Calu3 (cell line): Measurements from ENCODE around the gene EFS. TPM values are rescaled to one million over a fixed set of nuclear protein-coding genes. Genes with fewer than 3 reads are reported as not detected.

Experiments used
- BruUV-seq: library from RNA; stranded (reverse); fragments of 400-500 nt; replicated peaks from 2 replicates; lab custom pipeline; 2021; lab: Mats Ljungman, UMichigan
- CTCF ChIA-PET: fragments of 300-600 bp; sonication (Branson Sonifier 250); formaldehyde crosslinking; loops from one replicate; lab custom pipeline; 2022; ENCODE audit warnings: antibody characterized with exemption; lab: Charles Lee
- DNase-seq: peaks from one replicate; pipeline ENCODE4 v3.0.0; 2022
- H3K27ac Mint-ChIP-seq: one replicate; pipeline ENCODE4 v1.8.0; 2022; ENCODE audit warnings: mixed read lengths; ENCODE audit not compliant: unreplicated experiment
- H3K27me3 Mint-ChIP-seq: one replicate; pipeline ENCODE4 v1.8.0; 2022; ENCODE audit warnings: mixed read lengths; ENCODE audit not compliant: unreplicated experiment
- H3K36me3 Mint-ChIP-seq: one replicate; pipeline ENCODE4 v1.8.0; 2022; ENCODE audit warnings: mild to moderate bottlenecking, moderate library complexity, mixed read lengths; ENCODE audit not compliant: insufficient read depth, unreplicated experiment
- H3K4me1 Mint-ChIP-seq: one replicate; pipeline ENCODE4 v1.8.0; 2022; ENCODE audit warnings: mild to moderate bottlenecking, low read depth, mixed read lengths; ENCODE audit not compliant: unreplicated experiment
- H3K4me3 Mint-ChIP-seq: one replicate; pipeline ENCODE4 v1.8.0; 2022; ENCODE audit warnings: mild to moderate bottlenecking, low read depth, moderate library complexity, mixed read lengths; ENCODE audit not compliant: unreplicated experiment
- H3K9me3 Mint-ChIP-seq: one replicate; pipeline ENCODE4 v1.8.0; 2022; ENCODE audit warnings: low read depth, mixed read lengths; ENCODE audit not compliant: unreplicated experiment
- intact Hi-C: fragments of 100-400 bp; cut with micrococcal nuclease; formaldehyde crosslinking; loops from one replicate; pipeline ENCODE4 v1.10.0; 2022; ENCODE audit not compliant: unreplicated experiment
- total RNA-seq: library from RNA; stranded (reverse); gene quantifications from 2 replicates; pipeline ENCODE4 v1.2.3, GENCODE V29; 2022
- TF ChIP-seq, protein P1 (sequence below): fragments of 200-600 bp; IDR thresholded peaks from one replicate; pipeline ENCODE4 v1.8.0; 2022; ENCODE audit warnings: antibody characterized with exemption; ENCODE audit not compliant: unreplicated experiment

The EFS gene
- total RNA-seq, 1 experiment from 2014 or later, result not detected

- Mint-ChIP-seq H3K4me3 (no peak overlapping the region), H3K4me1 (no peaks in the 10 kb centered on the region), H3K9me3 (no peaks in the 10 kb centered on the region), H3K36me3 (no peaks in the 10 kb centered on the region), H3K27ac (no peak overlapping the region), H3K27me3 (peaks cover 100% of the 10 kb centered on the region)
- CTCF ChIA-PET, result no interaction called here
- intact Hi-C loops, result no loop called here
- TF ChIP-seq, protein P1, sequence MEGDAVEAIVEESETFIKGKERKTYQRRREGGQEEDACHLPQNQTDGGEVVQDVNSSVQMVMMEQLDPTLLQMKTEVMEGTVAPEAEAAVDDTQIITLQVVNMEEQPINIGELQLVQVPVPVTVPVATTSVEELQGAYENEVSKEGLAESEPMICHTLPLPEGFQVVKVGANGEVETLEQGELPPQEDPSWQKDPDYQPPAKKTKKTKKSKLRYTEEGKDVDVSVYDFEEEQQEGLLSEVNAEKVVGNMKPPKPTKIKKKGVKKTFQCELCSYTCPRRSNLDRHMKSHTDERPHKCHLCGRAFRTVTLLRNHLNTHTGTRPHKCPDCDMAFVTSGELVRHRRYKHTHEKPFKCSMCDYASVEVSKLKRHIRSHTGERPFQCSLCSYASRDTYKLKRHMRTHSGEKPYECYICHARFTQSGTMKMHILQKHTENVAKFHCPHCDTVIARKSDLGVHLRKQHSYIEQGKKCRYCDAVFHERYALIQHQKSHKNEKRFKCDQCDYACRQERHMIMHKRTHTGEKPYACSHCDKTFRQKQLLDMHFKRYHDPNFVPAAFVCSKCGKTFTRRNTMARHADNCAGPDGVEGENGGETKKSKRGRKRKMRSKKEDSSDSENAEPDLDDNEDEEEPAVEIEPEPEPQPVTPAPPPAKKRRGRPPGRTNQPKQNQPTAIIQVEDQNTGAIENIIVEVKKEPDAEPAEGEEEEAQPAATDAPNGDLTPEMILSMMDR, result no peak
- no peak for DNase-seq
- BruUV-seq, result no TSS peak
These were observed 41.9 kb upstream of the EFS start for GRCh38 chr14:23406725-23407355.

DNA sequence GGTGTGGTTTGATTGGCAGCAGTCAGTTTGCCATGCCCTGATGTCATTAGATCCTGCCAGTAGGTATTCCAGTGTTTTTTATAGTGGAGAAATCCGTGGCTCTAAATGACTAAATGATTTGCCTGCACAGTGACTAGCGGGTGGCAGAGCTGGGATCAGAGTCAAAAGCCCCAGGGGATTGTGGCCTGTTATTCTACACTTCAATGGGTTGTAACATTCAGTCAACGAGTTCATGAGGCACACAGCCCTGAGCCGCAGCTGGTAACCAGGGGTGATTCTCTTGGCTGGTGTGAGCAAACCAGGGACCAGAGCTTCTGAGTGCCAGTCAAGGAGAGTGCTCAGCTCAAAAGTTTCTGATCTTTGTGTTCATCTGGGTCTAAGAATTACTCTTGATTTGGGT is 41.3 kb upstream of the EFS start:
- intact Hi-C loops, result no loop called here
- peaks cover 100% of the 10 kb centered on the region for H3K27me3 Mint-ChIP-seq
- no peak overlapping the region for H3K4me3 Mint-ChIP-seq
- H3K4me1 Mint-ChIP-seq, result no peaks in the 10 kb centered on the region
- H3K9me3 Mint-ChIP-seq, result no peaks in the 10 kb centered on the region
- H3K36me3 Mint-ChIP-seq, result no peaks in the 10 kb centered on the region
- no peak for DNase-seq
- CTCF ChIA-PET, result no interaction called here
- no TSS peak for BruUV-seq
- TF ChIP-seq, protein P1, result no peak
- no peak overlapping the region for H3K27ac Mint-ChIP-seq

DNA sequence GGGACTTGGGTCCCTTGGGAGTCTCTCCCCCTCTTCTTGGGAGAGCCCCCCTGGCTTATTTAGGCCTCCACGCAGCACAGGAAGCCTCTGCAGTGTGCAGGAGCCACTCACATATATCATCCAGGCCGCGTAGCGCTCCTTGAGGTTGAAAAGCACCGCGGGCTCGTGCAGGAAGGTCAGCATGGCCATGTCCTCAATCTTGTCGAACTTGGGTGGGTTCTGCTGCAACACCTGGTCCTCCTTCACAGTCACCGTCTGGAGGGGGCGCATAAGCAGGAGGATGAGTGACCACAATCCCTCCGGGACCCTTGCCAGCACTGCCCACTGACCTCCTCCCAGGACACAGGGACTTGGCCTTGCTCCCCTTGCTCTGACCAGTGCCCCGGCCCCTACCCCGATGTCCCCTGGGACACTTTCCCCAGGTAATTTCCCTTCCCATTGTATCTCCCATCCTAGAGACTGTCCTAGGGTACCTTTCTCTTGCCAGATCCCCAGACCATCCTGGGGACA is 40.6 kb upstream of the EFS start:
- Mint-ChIP-seq H3K27me3 (peaks cover 97% of the 10 kb centered on the region), H3K4me1 (no peaks in the 10 kb centered on the region), H3K27ac (no peak overlapping the region), H3K9me3 (no peaks in the 10 kb centered on the region), H3K4me3 (no peak overlapping the region), H3K36me3 (no peaks in the 10 kb centered on the region)
- intact Hi-C loops, result no loop called here
- no TSS peak for BruUV-seq
- CTCF ChIA-PET, result no interaction called here
- DNase-seq, result no peak
- TF ChIP-seq, protein P1, result no peak

DNA sequence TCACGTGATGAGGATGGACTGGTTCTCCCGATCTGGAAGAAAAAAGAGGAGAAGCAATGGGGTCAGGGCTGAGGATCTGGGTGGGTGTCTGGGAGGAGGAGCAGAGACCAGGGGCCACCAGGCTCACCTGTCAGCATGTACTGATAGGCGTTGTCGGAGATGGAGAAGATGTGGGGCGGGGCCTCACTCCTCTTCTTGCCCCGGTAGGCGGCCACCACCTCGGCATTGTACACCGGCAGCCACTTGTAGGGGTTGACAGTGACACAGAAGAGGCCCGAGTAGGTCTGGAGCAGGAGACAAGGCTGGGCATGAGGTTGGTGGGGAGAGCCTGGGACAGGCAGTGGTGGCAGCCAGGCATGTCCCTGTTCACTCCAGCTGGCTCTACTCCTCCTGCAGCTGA is 40.1 kb upstream of the EFS start:
- CTCF ChIA-PET, result no interaction called here
- no TSS peak for BruUV-seq
- intact Hi-C loops, result no loop called here
- Mint-ChIP-seq H3K4me1 (no peaks in the 10 kb centered on the region), H3K36me3 (no peaks in the 10 kb centered on the region), H3K27me3 (peaks cover 95% of the 10 kb centered on the region), H3K9me3 (no peaks in the 10 kb centered on the region), H3K4me3 (no peak overlapping the region), H3K27ac (no peak overlapping the region)
- TF ChIP-seq, protein P1, result no peak
- no peak for DNase-seq
